HepG2 (cell line): ENCODE measurements around the gene CARS2. TPM values are rescaled to one million over a fixed set of nuclear protein-coding genes. Genes with fewer than 3 reads are reported as not detected.

ENCODE experiments used
- AGO2 ChIP-seq: fragments of 200-400 bp; formaldehyde crosslinking; optimal IDR thresholded peaks from 2 replicates; pipeline ENCODE3; 2017; ENCODE audit warnings: mild to moderate bottlenecking, low read depth, low read length, moderate library complexity
- CHD4 ChIP-seq: fragments of 200-600 bp; sonication (generic); IDR thresholded peaks from 2 replicates; pipeline ENCODE4 v1.7.0; 2017; ENCODE audit warnings: mild to moderate bottlenecking, low read length, borderline replicate concordance
- DRAP1 ChIP-seq: IDR thresholded peaks from 2 replicates; pipeline ENCODE4 v1.6.1; 2016; ENCODE audit warnings: missing genetic modification reagents, missing compliant biosample characterization
- HNF1B ChIP-seq: sonication (generic); formaldehyde crosslinking; IDR thresholded peaks from 2 replicates; pipeline ENCODE4 v1.5.1; 2020; ENCODE audit warnings: mild to moderate bottlenecking, moderate library complexity, missing genetic modification reagents
- HOXD1 ChIP-seq: sonication (generic); formaldehyde crosslinking; IDR thresholded peaks from 2 replicates; pipeline ENCODE4 v1.5.0; 2020; ENCODE audit warnings: missing genetic modification reagents
- KLF12 ChIP-seq: sonication (generic); formaldehyde crosslinking; IDR thresholded peaks from 2 replicates; pipeline ENCODE4 v1.4.0; 2020; ENCODE audit warnings: missing genetic modification reagents, borderline replicate concordance
- KLF15 ChIP-seq: sonication (generic); formaldehyde crosslinking; IDR thresholded peaks from 2 replicates; pipeline ENCODE4 v1.8.1; 2023; ENCODE audit warnings: borderline replicate concordance, mild to moderate bottlenecking, inconsistent platforms, missing genetic modification reagents, mixed read lengths
- MIXL1 ChIP-seq: IDR thresholded peaks from 2 replicates; pipeline ENCODE4 v1.6.1; 2016
- MLXIP ChIP-seq: sonication (generic); formaldehyde crosslinking; IDR thresholded peaks from 2 replicates; pipeline ENCODE4 v1.9.0; 2021; ENCODE audit warnings: missing genetic modification reagents, borderline replicate concordance
- PHF8 ChIP-seq: sonication (generic); formaldehyde crosslinking; IDR thresholded peaks from 2 replicates; pipeline ENCODE4 v1.5.0; 2020; ENCODE audit warnings: missing genetic modification reagents
- PITX1 ChIP-seq: sonication (generic); formaldehyde crosslinking; IDR thresholded peaks from 2 replicates; pipeline ENCODE4 v1.5.1; 2020; ENCODE audit warnings: mild to moderate bottlenecking, missing genetic modification reagents
- POGK ChIP-seq: sonication (generic); formaldehyde crosslinking; conservative IDR thresholded peaks from 2 replicates; pipeline ENCODE4 v1.8.0; 2022; ENCODE audit warnings: mild to moderate bottlenecking, moderate library complexity, missing genetic modification reagents
- POGZ ChIP-seq: sonication (generic); formaldehyde crosslinking; IDR thresholded peaks from 2 replicates; pipeline ENCODE4 v1.4.0; 2020; ENCODE audit warnings: mild to moderate bottlenecking, missing genetic modification reagents
- SP1 ChIP-seq, 2 experiments: fragments of 450-650 bp in 1 of 2; sonication (generic) in 1 of 2; formaldehyde crosslinking in 1 of 2; IDR thresholded peaks; 2 replicates each; pipeline versions ENCODE4 v1.4.0 to v1.6.1; 2016 to 2020; ENCODE audit warnings: missing genetic modification reagents in 1 of 2
- YEATS4 ChIP-seq: sonication (generic); formaldehyde crosslinking; IDR thresholded peaks from 2 replicates; pipeline ENCODE4 v1.4.0; 2020; ENCODE audit warnings: missing genetic modification reagents, borderline replicate concordance
- ZNF143 ChIP-seq: sonication (generic); formaldehyde crosslinking; IDR thresholded peaks from 2 replicates; pipeline ENCODE4 v1.4.0; 2020; ENCODE audit warnings: missing genetic modification reagents
- ZNF235 ChIP-seq: sonication (generic); formaldehyde crosslinking; IDR thresholded peaks from 2 replicates; pipeline ENCODE4 v1.8.1; 2023; ENCODE audit warnings: mild to moderate bottlenecking, missing genetic modification reagents, borderline replicate concordance
- ZNF263 ChIP-seq: sonication (generic); formaldehyde crosslinking; IDR thresholded peaks from 2 replicates; pipeline ENCODE4 v1.4.0; 2020; ENCODE audit warnings: missing genetic modification reagents
- ZNF331 ChIP-seq: sonication (generic); formaldehyde crosslinking; IDR thresholded peaks from 2 replicates; pipeline ENCODE4 v1.4.0; 2020; ENCODE audit warnings: missing genetic modification reagents
- ZNF383 ChIP-seq: sonication (generic); formaldehyde crosslinking; IDR thresholded peaks from 2 replicates; pipeline ENCODE4 v1.4.0; 2020; ENCODE audit warnings: missing genetic modification reagents, mild to moderate bottlenecking, borderline replicate concordance
- ZNF496 ChIP-seq: sonication (generic); formaldehyde crosslinking; IDR thresholded peaks from 2 replicates; pipeline ENCODE4 v1.8.1; 2023; ENCODE audit warnings: mild to moderate bottlenecking, moderate library complexity, missing genetic modification reagents; ENCODE audit not compliant: insufficient replicate concordance
- ZNF501 ChIP-seq: sonication (generic); formaldehyde crosslinking; IDR thresholded peaks from 2 replicates; pipeline ENCODE4 v1.5.1; 2020; ENCODE audit warnings: mild to moderate bottlenecking, moderate library complexity, missing genetic modification reagents
- ZSCAN22 ChIP-seq: sonication (generic); formaldehyde crosslinking; IDR thresholded peaks from 2 replicates; pipeline ENCODE4 v1.4.0; 2020; ENCODE audit warnings: mild to moderate bottlenecking, missing genetic modification reagents
- polyA plus RNA-seq, 8 experiments: library from polyadenylated mRNA; depleted of rRNA in 3 of 8; stranded (reverse) in 7 of 8; unstranded in 1 of 8; fragments of >200 nt; fragmentation: Illumina TruSeq in 4 of 8; extraction: Trizol in 4 of 8; gene quantifications; 2 replicates each; pipeline versions ENCODE4 v1.2.1 to v1.2.3, GENCODE V29; 2011 to 2016; ENCODE audit warnings: low read depth in 4 of 8, missing spikeins in 1 of 8, mixed read lengths in 1 of 8; ENCODE audit not compliant: insufficient read depth in 1 of 8
- total RNA-seq, 5 experiments: library from RNA; depleted of rRNA; stranded (reverse); fragments of >200 nt; fragmentation: Illumina TruSeq; extraction: Trizol; gene quantifications; 2 replicates each; pipeline ENCODE4 v1.2.3, GENCODE V29; 2016; ENCODE audit warnings: low read depth in 1 of 5

The CARS2 gene
- total and polyA plus RNA-seq, 2 of the 13 experiments (the other 11 are each of a cell fraction or from before 2014, with no cell fraction given) = 41.1 to 59.3 TPM

- TF ChIP-seq MLXIP (CRISPR knock-in tag) (no peak), POGZ (CRISPR knock-in tag) (peak; percentile 81), ZNF143 (CRISPR knock-in tag) (0 out of 2 replicates have a peak, but pooled peaks have one; percentile 17), KLF15 (CRISPR knock-in tag) (no peak), AGO2 (peak; percentile 33), PITX1 (CRISPR knock-in tag) (peak; percentile 42; the same call in 1 of the 2 replicates), ZNF263 (CRISPR knock-in tag) (peak; percentile 21), CHD4 (no peak), ZNF235 (0 out of 2 replicates have a peak, but pooled peaks have one; percentile 42), HOXD1 (CRISPR knock-in tag) (peak; percentile 54; the same call in 1 of the 2 replicates), PHF8 (CRISPR knock-in tag) (peak; percentile 91), POGK (CRISPR knock-in tag) (peak; percentile 58; the same call in 1 of the 2 replicates), HNF1B (CRISPR knock-in tag) (peak; percentile 66; the same call in 1 of the 2 replicates), ZNF383 (no peak), KLF12 (CRISPR knock-in tag) (peak; percentile 82; the same call in 1 of the 2 replicates), ZNF331 (CRISPR knock-in tag) (0 out of 2 replicates have a peak, but pooled peaks have one; percentile 14), DRAP1 (CRISPR knock-in tag) (peak; percentile 98), SP1 (IDR thresholded peaks at IDR 0.05) (0 out of 2 replicates have a peak, but pooled peaks have one; percentile 62), SP1 (CRISPR knock-in tag; IDR thresholded peaks at IDR 0.05) (peak; percentile 94), YEATS4 (peak; percentile 45; the same call in 1 of the 2 replicates), MIXL1 (CRISPR knock-in tag) (peak; percentile 46; the same call in 1 of the 2 replicates), ZNF496 (CRISPR knock-in tag) (no peak), ZNF501 (peak; percentile 71), ZSCAN22 (CRISPR knock-in tag) (no peak)
These were observed at the start of gene CARS2 (continued) for GRCh38 chr13:110705826-110706569.
